GM18505 (cell line): ENCODE results near the gene CDH13.

ENCODE experiments used
- ATAC-seq: cut with Tn5 transposase; IDR thresholded peaks from one replicate; pipeline ENCODE4 v1.9.1; 2021; ENCODE audit not compliant: unreplicated experiment
- POLR2A ChIP-seq: IDR thresholded peaks from 4 replicates; pipeline ENCODE4 v1.6.1; 2011; ENCODE audit warnings: borderline replicate concordance; ENCODE audit not compliant: insufficient read depth, insufficient read length; ENCODE audit errors: extremely low read depth

The CDH13 gene

DNA sequence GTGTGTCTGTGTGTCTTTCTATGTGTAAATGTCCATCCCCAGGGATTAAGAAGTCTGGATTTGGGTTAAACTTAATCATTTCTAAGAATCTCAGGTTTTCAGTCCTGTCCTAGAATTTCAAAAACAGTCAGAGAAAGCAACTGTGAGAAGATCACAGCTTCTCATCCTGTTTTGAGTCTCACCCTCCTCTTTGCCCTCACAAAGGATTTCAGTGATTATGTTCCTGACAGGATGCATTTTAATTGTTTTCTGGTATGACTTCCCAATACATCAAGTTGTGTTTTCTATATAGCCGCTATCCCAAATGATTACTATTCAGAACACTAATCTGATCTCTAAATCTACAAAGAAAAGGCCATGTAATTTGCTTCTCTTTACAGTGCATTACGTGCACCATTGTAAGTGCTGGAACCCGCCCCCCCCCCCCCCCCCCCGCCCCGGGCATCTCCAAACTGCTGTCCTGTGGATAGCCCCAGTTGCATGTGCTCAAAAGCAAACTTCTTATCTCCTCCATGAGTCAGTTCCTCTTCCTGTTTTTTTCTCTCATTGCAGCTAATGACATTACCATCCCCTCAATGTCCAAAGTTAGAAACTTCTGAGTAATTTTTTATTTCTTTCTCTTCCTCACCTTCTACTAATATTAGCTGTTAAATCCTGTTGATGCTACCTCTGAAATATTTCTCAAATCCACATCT, 73.9 kb downstream of the CDH13 start:
- ATAC-seq, result no peak
- no peak for TF ChIP-seq POLR2A

GRCh38 chr16:82701442-82701955, 74.7 kb downstream of the CDH13 start:
- TF ChIP-seq POLR2A, result no peak
- no peak for ATAC-seq

GRCh38 chr16:82703161-82703560, 76.4 kb downstream of the CDH13 start:
- ATAC-seq, result no peak
- no peak for TF ChIP-seq POLR2A

- TF ChIP-seq POLR2A, result no peak
- no peak for ATAC-seq
These were observed 77.4 kb downstream of the CDH13 start for GRCh38 chr16:82703871-82704768.

DNA sequence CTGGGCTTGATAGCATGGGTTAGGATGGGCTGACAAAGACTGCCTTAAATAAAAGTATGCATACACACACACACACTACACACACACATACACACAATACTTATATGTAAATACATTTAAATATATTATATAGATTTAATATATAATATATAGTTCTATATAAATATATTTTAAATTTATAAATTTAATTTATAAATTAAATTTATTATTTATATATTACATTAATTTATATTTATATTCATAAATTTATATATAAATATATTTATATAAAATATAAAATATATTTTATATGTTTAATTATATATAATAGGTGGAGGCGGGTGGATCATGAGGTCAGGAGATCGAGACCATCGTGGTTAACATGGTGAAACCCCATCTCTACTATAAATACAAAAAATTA, 83.2 kb downstream of the CDH13 start:
- ATAC-seq, result no peak
- TF ChIP-seq POLR2A, result no peak

DNA sequence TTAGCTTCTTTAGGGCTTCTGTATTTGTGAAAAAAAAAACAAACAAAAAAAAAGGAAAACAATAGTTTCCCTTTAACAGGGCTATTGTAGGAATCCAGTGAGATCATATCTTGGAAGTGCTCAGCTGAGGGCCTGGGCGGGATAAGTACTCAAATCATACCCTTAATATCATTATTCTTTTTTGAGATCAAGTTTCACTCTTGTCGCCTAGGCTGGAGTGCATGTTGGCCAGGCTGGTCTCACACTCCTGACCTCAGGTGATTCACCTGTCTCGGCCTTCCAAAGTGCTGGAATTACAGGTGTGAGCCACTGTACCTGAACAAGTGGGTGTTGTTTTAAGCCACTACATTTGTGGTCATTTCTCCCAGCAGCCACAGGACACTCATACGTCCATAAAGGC, 87.0 kb downstream of the CDH13 start:
- no peak for TF ChIP-seq POLR2A
- ATAC-seq, result no peak

DNA sequence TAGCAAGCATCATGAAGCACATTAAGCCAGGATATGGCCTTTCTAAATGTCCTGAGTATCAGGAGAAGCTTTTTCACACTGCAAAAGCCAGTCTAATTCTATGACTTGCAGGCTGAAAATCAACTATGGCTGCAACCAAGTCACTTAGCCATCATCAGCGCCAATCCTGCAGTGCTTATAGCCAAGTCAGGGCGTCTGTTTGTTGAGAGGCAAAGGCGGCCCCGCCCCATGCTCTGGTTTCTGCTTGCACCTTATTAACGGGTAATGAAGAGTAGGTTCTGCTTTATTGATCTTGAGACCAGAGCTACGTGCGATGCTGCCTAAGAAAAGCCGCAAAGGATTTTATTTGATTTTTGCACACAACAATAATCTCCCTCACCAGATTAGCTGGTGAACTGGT, 88.4 kb downstream of the CDH13 start:
- ATAC-seq, result no peak
- TF ChIP-seq POLR2A, result no peak

DNA sequence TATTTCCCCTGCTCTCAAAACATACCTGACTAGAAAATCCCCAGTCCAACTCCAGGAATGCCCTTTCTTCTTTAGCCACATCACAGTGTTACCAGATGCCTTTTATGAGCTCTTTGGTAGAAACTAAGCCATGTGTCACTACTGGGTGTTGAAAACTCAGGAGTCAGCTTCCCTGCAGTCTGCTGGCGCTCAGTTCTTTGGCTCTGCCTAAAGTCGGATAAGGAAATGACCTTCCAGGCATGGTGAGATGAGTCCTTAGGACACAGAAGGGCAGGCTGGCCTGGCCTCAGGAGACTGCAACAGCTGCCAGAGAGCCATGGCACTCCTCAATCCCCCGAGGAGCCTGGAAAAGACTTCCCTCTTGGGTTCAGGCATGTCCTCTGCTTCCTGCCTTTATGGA, 89.1 kb downstream of the CDH13 start:
- no peak for TF ChIP-seq POLR2A
- ATAC-seq, result no peak

- TF ChIP-seq POLR2A, result no peak
- ATAC-seq, result no peak
These were observed 89.6 kb downstream of the CDH13 start for GRCh38 chr16:82716361-82716855.

GRCh38 chr16:82720414-82720813, 93.6 kb downstream of the CDH13 start:
- TF ChIP-seq POLR2A, result no peak
- no peak for ATAC-seq

DNA sequence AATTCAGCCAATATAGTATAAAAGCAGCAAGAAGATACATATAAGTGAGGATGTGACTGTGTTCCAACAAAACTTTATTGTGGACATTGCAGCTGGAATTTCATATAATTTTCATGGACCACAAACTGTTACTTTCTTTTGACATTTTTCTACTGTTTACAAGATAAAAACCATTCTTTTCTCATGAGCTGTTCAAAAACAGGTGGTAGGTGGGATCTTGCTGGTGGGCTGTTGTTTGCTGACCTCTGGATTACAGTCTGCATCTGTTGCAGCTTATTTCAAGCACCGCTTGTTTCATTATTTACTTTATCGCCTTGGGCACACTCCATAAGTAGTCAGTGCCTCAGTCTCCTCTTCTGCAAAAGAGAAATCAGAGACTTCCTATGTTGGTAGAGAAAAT, 99.5 kb downstream of the CDH13 start:
- ATAC-seq, result no peak
- no peak for TF ChIP-seq POLR2A

GRCh38 chr16:82728901-82729300, 102.1 kb downstream of the CDH13 start:
- TF ChIP-seq POLR2A, result no peak
- ATAC-seq, result no peak

DNA sequence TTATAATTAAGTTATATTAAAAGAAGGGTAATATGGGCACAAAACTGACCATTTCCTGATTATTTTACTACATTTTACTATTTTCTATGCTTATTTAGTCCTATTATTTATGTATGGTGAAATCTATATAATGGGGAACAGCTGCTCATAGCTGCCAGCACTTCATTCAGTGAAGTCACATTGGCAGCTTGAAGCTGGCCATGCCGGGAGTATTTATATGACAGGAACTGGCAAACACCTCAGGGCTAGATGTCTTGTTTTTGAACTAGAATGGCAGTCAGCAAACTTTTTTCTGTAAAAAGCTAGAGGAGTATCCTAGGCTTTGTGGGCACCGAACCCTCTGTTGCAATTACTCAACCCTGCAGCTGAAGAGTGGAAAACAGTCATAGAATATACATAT, 104.1 kb downstream of the CDH13 start:
- no peak for ATAC-seq

DNA sequence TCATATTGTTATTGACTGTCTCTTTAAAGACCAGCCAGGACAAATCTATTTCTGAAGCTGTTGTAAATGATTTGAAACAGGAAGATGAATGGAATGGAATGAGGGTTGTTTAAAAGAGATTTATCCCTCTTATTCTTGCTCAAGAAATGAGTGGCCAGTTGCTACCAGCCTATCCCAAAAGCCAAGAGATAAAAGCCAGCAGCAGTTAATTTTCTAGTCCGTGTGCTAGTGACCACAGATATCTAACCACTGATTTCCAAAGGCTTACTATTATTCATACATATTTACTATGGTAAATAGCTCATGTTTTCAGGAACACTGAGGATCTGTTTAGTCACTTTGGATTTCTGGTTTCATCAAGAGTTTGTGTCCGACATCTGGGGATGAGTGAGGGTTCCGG, 105.7 kb downstream of the CDH13 start:
- TF ChIP-seq POLR2A, result no peak
- no peak for ATAC-seq

More for the DNA sequence above, 104.1 kb downstream of the CDH13 start:
- TF ChIP-seq POLR2A, result no peak

DNA sequence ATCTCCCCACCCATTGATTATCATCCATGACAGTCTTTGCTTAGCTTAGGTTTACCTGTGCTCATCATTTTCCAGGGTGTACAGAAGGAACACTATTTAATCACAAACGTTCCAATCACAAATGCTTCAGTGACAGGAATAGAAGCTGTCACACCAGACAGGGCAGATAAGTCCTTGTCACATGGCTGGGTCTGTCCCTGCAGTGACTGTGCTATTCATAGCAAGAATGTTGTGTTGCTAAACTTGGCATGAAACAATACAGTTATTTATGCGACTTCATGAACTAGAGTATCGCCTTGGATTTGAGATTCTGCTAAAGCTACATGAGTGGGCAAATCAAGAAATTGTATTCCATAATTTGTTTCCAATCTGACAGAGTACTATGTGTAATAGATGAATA, 108.4 kb downstream of the CDH13 start:
- no peak for ATAC-seq

More for the DNA sequence above, 108.4 kb downstream of the CDH13 start:
- no peak for TF ChIP-seq POLR2A
